ENCODE results near the gene CACNA2D1.

DNA sequence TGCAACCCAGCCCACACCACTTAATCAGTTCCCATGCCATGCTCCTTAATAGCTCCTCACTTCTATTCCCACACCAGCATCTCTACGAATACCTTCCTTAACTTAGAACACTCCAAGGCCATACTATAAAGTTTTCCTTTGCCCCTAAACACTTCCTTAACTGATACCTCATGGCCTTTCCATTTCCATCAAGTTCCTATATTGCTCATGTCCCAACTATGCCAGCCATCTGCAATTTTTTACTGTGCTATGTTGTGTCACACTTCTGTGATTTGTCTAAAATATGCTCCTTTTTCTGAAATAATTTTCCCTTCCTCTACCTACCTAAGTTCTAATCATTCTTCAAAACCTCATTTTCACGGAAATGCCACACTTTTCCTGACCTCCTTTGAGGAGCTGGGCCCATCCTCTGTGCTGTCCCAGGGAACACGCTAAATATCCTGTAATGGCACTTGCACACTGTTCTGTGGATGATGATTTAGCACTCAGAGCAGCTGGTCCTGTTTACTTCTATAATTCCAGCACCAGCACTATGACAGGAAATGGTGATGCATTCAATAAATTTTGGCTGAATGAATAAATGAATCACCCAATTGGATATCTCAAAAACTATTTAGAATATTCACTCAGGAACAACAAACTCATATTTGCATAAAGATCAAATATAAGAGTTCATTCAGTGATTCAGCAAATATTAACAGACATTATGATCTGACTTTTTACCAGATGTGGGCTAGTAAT lies 407.3 kb downstream of the CACNA2D1 start:
- no peak for TF ChIP-seq PATZ1 (CRISPR knock-in tag; IDR thresholded peaks at IDR 0.05; ENCODE audit: borderline replicate concordance)
- no peak for TF ChIP-seq CSRNP3 (CRISPR knock-in tag; IDR thresholded peaks at IDR 0.05)
- TF ChIP-seq ISL1 (CRISPR knock-in tag; IDR thresholded peaks at IDR 0.05): no peak
- TF ChIP-seq CREB5 (CRISPR knock-in tag; IDR thresholded peaks at IDR 0.05; ENCODE audit: low read depth): no peak
- TF ChIP-seq ZFP30 (CRISPR knock-in tag; IDR thresholded peaks at IDR 0.05): no peak
- TF ChIP-seq TOX (CRISPR knock-in tag; IDR thresholded peaks at IDR 0.05; ENCODE audit: borderline replicate concordance): no peak
- TF ChIP-seq ZNF70 (CRISPR knock-in tag; IDR thresholded peaks at IDR 0.05): no peak
- TF ChIP-seq BACH2 (CRISPR knock-in tag; IDR thresholded peaks at IDR 0.05; ENCODE audit: borderline replicate concordance): no peak
- TF ChIP-seq, protein P1, sequence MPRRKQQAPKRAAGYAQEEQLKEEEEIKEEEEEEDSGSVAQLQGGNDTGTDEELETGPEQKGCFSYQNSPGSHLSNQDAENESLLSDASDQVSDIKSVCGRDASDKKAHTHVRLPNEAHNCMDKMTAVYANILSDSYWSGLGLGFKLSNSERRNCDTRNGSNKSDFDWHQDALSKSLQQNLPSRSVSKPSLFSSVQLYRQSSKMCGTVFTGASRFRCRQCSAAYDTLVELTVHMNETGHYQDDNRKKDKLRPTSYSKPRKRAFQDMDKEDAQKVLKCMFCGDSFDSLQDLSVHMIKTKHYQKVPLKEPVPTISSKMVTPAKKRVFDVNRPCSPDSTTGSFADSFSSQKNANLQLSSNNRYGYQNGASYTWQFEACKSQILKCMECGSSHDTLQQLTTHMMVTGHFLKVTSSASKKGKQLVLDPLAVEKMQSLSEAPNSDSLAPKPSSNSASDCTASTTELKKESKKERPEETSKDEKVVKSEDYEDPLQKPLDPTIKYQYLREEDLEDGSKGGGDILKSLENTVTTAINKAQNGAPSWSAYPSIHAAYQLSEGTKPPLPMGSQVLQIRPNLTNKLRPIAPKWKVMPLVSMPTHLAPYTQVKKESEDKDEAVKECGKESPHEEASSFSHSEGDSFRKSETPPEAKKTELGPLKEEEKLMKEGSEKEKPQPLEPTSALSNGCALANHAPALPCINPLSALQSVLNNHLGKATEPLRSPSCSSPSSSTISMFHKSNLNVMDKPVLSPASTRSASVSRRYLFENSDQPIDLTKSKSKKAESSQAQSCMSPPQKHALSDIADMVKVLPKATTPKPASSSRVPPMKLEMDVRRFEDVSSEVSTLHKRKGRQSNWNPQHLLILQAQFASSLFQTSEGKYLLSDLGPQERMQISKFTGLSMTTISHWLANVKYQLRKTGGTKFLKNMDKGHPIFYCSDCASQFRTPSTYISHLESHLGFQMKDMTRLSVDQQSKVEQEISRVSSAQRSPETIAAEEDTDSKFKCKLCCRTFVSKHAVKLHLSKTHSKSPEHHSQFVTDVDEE (CRISPR knock-in tag; IDR thresholded peaks at IDR 0.05): no peak
- TF ChIP-seq ZFP3 (CRISPR knock-in tag; IDR thresholded peaks at IDR 0.05): no peak
- no peak for TF ChIP-seq ZNF565 (CRISPR knock-in tag; conservative IDR thresholded peaks at IDR 0.05; ENCODE audit: low read depth)
- TF ChIP-seq ZNF8 (CRISPR knock-in tag; IDR thresholded peaks at IDR 0.05): no peak
- TF ChIP-seq SNAI2 (CRISPR knock-in tag; IDR thresholded peaks at IDR 0.05): no peak
- no peak for TF ChIP-seq ZC3H10 (CRISPR knock-in tag; IDR thresholded peaks at IDR 0.05)

All from SK-N-SH treated with all-trans-retinoic acid at 6 μM for 48 hours (cell line).